GM18499 (cell line): Measurements from ENCODE around the gene TMEM54.

Experiments used
- ATAC-seq: cut with Tn5 transposase; IDR thresholded peaks from one replicate; pipeline ENCODE4 v1.9.1; 2021; ENCODE audit warnings: moderate number of reproducible peaks; ENCODE audit not compliant: insufficient read depth, unreplicated experiment

TMEM54 gene

GRCh38 chr1:32895325-32896215 is 5.6 kb downstream of the TMEM54 start:
- no peak for ATAC-seq

GRCh38 chr1:32894681-32895080 is 6.5 kb downstream of the TMEM54 start:
- ATAC-seq: no peak

- no peak for ATAC-seq
These were observed 7.1 kb downstream of the TMEM54 start for GRCh38 chr1:32894019-32894600.

GRCh38 chr1:32893198-32894018 is 7.8 kb downstream of the TMEM54 start:
- ATAC-seq: no peak

GRCh38 chr1:32892368-32893197 is 8.6 kb downstream of the TMEM54 start:
- ATAC-seq: no peak

DNA sequence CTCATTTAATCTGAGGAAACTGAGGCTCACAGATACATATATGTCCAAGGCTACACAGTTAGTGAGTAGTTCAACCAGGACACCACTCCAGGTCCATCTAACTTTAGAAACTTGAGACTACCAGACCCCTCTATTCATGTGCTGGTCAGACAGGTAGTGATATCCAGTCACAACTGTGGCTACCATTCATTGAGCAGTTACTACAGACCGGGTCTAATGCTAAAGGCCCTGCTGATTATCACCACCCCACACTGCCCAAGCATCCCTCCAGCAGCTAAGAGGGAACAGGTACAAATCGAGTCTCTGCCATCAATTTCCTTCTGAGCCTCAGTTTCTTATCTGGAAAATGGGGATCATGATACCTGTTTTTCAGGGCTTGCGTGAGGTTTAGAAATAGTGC is 9.6 kb downstream of the TMEM54 start:
- ATAC-seq: no peak

GRCh38 chr1:32891241-32891570 is 10.0 kb downstream of the TMEM54 start:
- ATAC-seq: no peak

DNA sequence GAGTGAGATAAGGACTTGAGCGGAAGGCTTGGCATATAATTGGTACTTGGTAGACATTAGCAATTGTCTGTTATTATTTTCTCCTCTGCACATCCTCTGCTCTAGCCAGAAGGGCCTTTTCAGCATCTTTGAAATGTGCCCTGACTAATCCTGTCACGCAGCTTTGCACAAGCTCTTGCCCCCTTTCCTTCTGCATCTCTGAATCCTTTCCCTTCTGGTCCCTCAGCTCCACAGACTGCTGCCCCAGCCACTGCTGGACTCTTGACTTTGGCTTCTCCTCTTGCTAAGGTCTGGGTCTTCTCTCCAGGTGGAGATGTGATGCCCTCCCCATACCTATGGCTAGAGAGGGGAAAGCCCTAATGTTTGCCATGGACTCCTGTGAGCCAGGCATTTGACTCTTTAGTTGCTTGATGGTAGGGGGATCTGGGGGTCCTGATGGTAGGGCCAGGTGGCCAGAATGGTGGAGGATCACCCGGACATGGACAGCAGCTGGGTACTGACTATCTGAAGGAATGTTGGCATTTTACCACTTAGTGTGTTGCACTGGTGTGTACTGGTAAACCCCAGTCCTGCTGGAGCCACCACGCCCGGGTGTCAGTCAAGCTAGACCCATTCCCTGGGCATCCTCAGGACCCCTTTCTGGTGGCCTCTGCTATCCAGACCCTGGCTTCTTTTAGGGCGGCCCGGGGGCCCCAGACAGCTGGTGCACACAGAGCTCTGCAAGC is 10.5 kb downstream of the TMEM54 start:
- no peak for ATAC-seq

DNA sequence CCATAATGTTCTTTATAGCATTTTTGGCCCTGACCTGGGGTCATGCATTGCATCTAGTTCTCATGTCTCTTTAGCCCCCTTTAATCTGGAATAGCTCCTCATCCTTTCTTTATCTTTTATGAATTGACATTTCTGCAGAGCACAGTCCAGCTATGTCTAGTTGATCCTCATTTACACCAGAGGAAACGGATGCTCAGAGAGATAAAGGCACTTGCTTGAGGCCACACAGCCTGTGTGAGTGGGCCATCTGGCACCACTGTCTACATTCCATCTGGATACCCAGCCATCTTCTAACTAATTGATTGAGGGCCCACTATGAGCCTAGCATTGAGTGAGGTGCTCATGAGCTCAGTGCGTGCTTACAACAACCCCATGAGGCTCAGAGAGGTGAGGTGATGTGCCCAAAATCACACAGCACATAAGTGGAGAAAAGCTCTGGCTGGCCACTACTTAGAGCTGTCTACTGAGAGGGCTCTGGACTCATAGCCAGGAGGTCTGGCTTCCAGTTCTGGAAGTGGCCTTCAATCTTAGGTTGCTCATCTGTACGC is 11.4 kb downstream of the TMEM54 start:
- ATAC-seq: no peak

- no peak for ATAC-seq
These were observed 12.3 kb downstream of the TMEM54 start for GRCh38 chr1:32888677-32889420.

DNA sequence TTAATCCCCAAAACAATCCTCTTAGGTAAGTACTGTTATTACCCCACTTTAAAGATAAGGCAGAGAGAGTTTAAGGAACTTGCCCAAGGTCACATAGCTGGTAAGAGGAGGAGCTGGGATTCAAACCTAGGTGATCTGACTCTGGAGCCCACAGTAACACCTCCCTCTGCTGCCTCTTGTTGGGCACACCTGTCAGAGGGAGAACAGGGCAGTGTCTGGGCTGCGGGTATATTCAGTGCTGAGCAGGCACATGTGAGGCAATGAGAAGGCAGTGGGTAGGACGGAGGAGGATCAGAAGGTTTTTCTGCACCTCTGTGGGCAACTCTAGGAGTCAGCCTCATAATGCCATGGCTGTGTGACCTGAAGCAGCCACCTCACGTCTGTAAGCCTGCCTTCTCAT is 13.1 kb downstream of the TMEM54 start:
- no peak for ATAC-seq

DNA sequence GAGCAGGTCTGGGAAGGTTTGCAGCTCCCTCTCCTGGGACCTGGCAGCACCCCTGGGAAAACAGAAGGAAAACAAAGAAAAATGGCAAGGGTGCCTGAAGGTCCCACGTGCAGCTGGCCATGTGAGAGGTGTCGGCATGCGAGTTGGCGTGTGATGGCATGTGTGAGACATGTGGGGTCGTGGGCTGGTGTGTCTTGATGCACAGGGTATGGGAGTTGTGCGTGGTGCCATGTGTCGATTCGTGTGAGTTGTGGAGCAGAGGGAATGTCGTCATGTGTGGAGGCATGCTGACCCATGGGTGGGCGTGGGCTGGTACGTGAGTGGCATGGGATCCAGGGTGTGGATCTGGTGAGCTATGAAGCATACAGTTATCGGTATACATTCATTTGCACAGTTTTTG is 13.6 kb downstream of the TMEM54 start:
- ATAC-seq: no peak

GRCh38 chr1:32886828-32887414 is 14.3 kb downstream of the TMEM54 start:
- no peak for ATAC-seq

- ATAC-seq: no peak
These were observed 15.0 kb downstream of the TMEM54 start, which contains the start of gene HPCA for GRCh38 chr1:32886004-32886827. Gene HPCA, plus strand, starts transcription at chr1:32886491. Its CDS starts 2,408 bp downstream, at chr1:32888899.

GRCh38 chr1:32885676-32886003 is 15.5 kb downstream of the TMEM54 start:
- no peak for ATAC-seq

DNA sequence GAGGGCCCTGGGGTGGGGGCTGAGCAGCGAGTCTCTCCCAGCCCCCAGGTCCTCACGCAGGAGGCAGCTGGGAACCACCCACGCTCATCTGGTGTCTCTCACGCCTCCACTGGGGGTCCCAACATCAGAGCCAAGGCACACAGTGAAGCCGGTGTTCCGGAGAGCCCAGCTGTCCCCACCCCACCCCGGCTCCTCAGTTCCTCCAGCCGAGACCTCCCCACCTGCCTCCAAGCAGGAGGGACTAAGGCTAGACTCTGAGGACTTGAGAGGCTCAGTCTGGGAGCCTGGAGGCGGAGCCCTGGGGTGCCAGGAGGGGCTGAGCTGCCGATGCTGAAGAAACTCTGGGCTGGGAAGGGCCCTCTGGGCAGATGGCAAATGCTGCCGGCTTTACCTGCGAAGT is 16.5 kb downstream of the TMEM54 start:
- no peak for ATAC-seq

- ATAC-seq: no peak
These were observed 17.2 kb downstream of the TMEM54 start for GRCh38 chr1:32884032-32884372.
